Mucosa of rectum (tissue), 2 donors: ENCODE results near the gene DPF3.

ENCODE experiments used
- H3K27ac ChIP-seq, 2 donors: one replicate each; pipeline ENCODE4 v1.7.0; 2013; ENCODE audit warnings: inconsistent platforms in 2 of 2, low read depth in 2 of 2, low read length in 2 of 2
- H3K27me3 ChIP-seq, 2 donors: one replicate each; pipeline ENCODE4 v1.7.0; 2013; ENCODE audit warnings: low read length in 2 of 2; ENCODE audit not compliant: control insufficient read depth in 2 of 2, insufficient read depth in 2 of 2
- H3K36me3 ChIP-seq, 2 donors: one replicate each; pipeline ENCODE4 v1.7.0; 2013; ENCODE audit warnings: low read length in 2 of 2; ENCODE audit not compliant: control insufficient read depth in 2 of 2, insufficient read depth in 2 of 2
- H3K4me1 ChIP-seq, 2 donors: one replicate each; pipeline ENCODE4 v1.7.0; 2013; ENCODE audit warnings: low read length in 2 of 2, mild to moderate bottlenecking in 1 of 2; ENCODE audit not compliant: control insufficient read depth in 2 of 2, insufficient read depth in 2 of 2
- H3K4me3 ChIP-seq, 2 donors: one replicate each; pipeline ENCODE4 v1.7.0; 2013; ENCODE audit warnings: low read length in 2 of 2
- H3K9ac ChIP-seq, 2 donors: one replicate each; pipeline ENCODE4 v1.7.0; 2013; ENCODE audit warnings: low read length in 2 of 2, low read depth in 1 of 2, mild to moderate bottlenecking in 1 of 2
- H3K9me3 ChIP-seq, 2 donors: one replicate each; pipeline ENCODE4 v1.7.0; 2013; ENCODE audit warnings: low read length in 2 of 2; ENCODE audit not compliant: control insufficient read depth in 2 of 2
- donor health status: healthy.
- donor health status: Normal muscosa, but diverticular disease.

DPF3 gene

DNA sequence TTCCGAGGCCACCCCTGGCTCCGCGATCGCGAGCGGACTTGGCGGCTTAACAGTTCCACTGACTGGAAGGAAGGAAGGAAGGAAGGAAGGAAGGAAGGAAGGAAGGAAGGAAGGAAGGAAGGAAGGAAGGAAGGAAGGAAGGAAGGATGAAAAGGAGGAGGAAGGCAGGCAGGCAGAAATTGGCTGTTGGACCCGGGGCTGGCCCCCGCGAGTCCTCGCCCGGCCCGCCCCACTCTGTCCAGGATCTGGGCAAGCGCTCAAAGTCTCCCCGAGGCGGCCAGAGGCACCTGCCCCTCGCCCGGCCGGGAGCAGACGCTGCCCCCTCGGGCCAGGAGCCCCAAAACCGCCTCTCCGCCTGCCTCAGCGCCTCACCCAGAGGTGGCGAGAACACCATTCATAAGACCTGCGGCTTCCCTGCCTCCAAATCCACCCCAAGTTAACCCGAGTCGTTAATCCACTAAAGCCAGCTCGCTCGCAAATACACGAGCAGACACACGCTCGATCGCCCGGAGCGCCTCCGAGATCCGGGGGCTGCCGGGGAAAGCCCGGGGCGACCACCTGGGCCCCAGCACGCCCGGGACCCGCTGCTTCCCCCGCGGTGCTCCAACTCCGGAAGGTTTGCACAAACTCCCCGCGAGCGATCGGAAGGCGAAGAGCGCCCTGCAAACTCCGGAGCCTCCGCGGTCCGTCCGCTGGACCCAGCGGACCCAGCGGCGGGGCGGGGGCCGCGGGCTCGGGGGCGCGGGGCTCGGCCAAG is 844 bp downstream of the DPF3 start:
- Histone ChIP-seq H3K27me3 (peaks cover 0 to 14% of the 10 kb centered on the region in 2 donors), H3K27ac (no peak overlapping the region), H3K9ac (peak overlapping the region; percentile 24 to 62)

DNA sequence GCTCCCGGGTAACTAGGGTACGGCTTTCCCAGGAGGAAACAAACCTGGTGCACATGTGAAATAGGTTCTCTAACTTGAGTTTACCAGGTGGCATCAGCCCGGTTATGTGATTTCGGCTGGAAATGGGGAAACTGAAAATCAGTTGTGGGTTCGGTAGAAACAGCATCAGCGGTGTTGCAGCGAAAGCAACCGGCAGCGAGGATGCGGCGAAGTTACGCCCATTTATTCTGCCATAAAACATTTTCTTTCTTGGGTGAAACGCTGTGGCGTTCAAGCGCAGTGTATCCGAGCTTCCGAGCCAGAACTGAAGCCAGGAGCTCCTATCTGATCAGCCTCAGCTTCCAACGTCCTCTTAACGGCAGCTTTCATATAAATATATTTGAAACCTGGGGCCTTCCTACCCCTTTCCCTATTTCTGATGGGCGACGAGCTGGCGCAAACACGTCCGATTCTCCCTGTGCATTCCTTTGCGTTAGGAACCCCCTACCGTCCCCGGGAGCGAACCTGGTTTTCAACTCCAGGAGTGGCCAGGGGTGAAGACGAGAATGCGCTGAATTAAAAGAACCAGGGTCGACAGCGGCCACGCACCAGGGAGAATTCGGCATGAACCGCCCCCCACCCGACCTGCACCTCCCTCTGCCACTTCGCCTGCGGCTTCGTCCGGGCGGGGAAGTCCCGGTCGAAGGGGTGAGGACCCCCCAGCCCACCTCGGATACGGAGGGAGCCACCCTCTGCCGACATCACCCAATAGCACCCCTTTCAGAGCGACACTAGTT is 1.6 kb downstream of the DPF3 start:
- peaks cover 16 to 22% of the 10 kb centered on the region in 2 donors for H3K4me1 ChIP-seq
- H3K27ac ChIP-seq, result no peak overlapping the region
- H3K4me3 ChIP-seq, result peak overlapping the region; percentile 79
- H3K36me3 ChIP-seq, result no peaks in the 10 kb centered on the region
- no peaks in the 10 kb centered on the region for H3K9me3 ChIP-seq
- H3K27me3 ChIP-seq, result peaks cover 0 to 14% of the 10 kb centered on the region in 2 donors
- peak overlapping the region; percentile 56 to 62 for H3K9ac ChIP-seq

More for the DNA sequence above, 844 bp downstream of the DPF3 start:
- H3K4me1 ChIP-seq, result peaks cover 16 to 22% of the 10 kb centered on the region in 2 donors
- peak overlapping the region; percentile 79 to 91 for H3K4me3 ChIP-seq
- H3K36me3 ChIP-seq, result no peaks in the 10 kb centered on the region
- H3K9me3 ChIP-seq, result no peaks in the 10 kb centered on the region

DNA sequence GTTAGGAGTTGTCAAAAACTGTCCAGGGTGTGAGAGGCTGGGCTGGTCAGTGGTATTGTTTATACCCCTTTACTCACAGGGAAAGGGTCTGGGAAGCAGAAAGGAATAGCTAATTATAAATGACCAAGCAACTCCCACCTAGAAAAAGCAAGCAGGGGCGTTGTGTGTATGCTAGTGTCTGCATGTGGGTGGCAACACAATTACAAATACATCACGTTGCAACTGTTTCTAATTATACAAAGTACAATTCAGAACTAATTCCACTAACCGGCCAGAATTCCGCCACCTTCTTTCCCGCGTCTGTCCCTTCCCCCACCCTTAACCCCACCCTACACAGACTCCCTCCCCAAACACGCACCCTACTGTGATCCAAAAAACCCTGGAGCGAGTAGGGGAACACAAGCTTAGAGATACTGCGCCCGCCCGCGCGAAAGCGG is 2.2 kb downstream of the DPF3 start:
- Histone ChIP-seq H3K36me3 (no peaks in the 10 kb centered on the region), H3K9ac (no peak overlapping the region), H3K9me3 (no peaks in the 10 kb centered on the region), H3K27me3 (peaks cover 0 to 14% of the 10 kb centered on the region in 2 donors), H3K27ac (no peak overlapping the region), H3K4me1 (peaks cover 16 to 22% of the 10 kb centered on the region in 2 donors), H3K4me3 (peak overlapping the region; percentile 79)

DNA sequence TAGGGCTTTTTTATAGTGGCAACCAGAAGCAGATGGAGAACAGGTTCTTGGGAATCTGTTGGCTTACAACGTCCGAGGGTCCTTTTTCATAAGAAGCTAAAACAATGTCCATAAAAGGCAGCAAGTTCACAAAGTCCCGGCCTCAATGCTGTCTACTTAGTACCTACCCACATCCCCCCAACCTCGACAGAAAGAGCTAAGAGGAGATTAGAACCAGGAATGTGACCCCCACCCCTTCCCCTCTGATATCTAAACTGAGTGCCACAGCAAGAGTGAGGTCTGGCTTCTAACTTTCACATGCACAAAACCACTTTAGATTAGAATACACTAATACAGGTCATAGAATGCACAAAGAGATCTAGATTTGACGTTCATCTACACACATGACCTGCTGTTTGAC is 4.5 kb downstream of the DPF3 start:
- no peak overlapping the region for H3K27ac ChIP-seq
- no peaks in the 10 kb centered on the region for H3K36me3 ChIP-seq
- peaks cover 12 to 15% of the 10 kb centered on the region in 2 donors for H3K4me1 ChIP-seq
- H3K9ac ChIP-seq, result no peak overlapping the region
- H3K4me3 ChIP-seq, result no peak overlapping the region
- no peaks in the 10 kb centered on the region for H3K9me3 ChIP-seq
- peaks cover 0 to 14% of the 10 kb centered on the region in 2 donors for H3K27me3 ChIP-seq

DNA sequence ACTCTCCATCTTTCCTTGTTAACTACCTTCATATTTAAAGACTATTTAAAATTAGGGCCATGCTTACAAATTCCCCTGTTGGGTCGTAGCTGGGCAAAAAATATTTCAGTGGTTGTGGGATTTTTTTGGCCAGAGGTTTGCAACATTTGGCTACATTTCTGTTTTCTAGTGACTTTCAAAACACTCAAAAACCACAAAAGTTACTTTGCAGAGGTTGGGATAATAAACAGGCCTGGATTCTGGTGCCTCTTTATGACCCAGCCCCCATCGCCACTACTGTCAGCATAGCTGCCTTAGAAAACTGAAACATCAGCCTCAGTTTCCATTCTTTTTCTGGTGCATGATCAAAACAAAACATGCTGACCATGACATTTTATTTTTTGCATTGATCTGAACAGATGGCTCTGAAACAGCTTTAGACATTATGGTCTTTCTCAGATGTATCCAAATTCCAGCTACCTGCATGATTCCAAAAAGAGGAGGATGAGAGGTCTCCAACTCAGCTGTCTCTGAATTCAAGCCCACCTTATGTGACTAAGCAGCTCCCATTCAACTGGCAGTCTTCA is 5.2 kb downstream of the DPF3 start:
- Histone ChIP-seq H3K36me3 (no peaks in the 10 kb centered on the region), H3K27ac (no peak overlapping the region), H3K4me1 (peaks cover 11 to 14% of the 10 kb centered on the region in 2 donors), H3K9ac (no peak overlapping the region), H3K27me3 (peaks cover 0 to 14% of the 10 kb centered on the region in 2 donors), H3K9me3 (no peaks in the 10 kb centered on the region), H3K4me3 (no peak overlapping the region)

DNA sequence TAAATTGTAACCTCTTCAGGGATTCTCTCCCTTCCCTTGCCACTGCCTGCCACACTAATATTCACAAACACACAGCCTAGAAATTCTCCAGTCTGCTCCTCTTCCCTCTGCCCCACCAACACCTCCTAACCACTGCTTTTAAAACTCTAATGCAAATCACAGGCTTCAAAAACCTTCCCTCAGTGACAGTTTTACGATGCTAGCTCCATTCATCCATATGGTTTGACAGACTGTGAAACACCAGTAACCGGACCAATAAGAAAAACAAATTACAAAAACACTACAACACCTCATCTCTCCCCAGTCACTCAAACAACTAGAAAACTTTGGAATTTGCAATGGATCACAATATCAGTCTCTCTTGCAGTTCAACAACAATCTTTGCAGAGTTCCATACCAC is 5.7 kb downstream of the DPF3 start:
- H3K9ac ChIP-seq, result no peak overlapping the region
- H3K27ac ChIP-seq, result no peak overlapping the region
- peaks cover 11 to 14% of the 10 kb centered on the region in 2 donors for H3K4me1 ChIP-seq
- H3K27me3 ChIP-seq, result peaks cover 0 to 14% of the 10 kb centered on the region in 2 donors
- H3K4me3 ChIP-seq, result no peak overlapping the region
- H3K9me3 ChIP-seq, result no peaks in the 10 kb centered on the region
- no peaks in the 10 kb centered on the region for H3K36me3 ChIP-seq

DNA sequence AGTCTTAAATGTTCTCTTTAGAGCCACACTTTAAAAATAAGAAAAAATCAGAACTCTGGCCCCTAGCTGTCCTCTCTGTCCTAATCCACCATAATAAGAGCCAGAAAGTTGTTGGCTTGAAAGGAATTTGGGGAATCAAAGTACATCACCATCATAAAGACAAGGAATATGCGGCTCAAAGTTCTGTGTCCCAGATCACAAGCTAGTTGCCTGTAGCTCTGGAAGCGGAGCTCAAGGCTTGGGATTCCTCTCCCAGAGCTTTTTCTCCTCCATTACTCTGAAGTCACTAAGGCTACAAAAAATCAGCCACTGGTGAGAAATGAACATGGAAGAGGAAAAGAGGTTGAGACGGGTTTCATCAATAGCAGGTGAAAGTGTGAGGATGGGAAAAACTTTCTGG is 6.4 kb downstream of the DPF3 start:
- no peak overlapping the region for H3K9ac ChIP-seq
- H3K9me3 ChIP-seq, result no peaks in the 10 kb centered on the region
- no peak overlapping the region for H3K27ac ChIP-seq
- H3K36me3 ChIP-seq, result no peaks in the 10 kb centered on the region
- peaks cover 0 to 14% of the 10 kb centered on the region in 2 donors for H3K27me3 ChIP-seq
- no peak overlapping the region for H3K4me3 ChIP-seq
- H3K4me1 ChIP-seq, result peaks cover 7 to 10% of the 10 kb centered on the region in 2 donors

DNA sequence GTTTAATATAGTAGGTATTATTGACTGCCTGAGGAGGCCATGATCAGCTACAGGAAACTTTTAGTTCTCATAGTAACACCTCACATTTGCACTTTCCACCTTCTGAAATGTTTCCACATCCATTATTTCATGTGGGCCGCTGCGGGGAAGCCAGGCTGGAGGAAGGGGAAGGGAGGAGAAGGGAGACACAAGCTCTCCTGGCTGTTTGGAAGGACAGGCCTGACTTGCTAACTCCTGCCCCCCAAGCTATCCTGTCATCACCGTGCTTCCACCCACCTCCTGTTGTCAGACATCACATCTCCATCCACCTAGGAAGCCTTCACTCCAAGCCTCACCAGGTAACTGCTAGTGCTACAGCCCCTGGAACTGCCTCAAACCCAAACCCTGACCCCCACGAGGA is 9.5 kb downstream of the DPF3 start:
- no peaks in the 10 kb centered on the region for H3K27me3 ChIP-seq
- H3K27ac ChIP-seq, result no peak overlapping the region
- no peaks in the 10 kb centered on the region for H3K9me3 ChIP-seq
- no peaks in the 10 kb centered on the region for H3K36me3 ChIP-seq
- H3K9ac ChIP-seq, result no peak overlapping the region
- no peaks in the 10 kb centered on the region for H3K4me1 ChIP-seq
- H3K4me3 ChIP-seq, result no peak overlapping the region

DNA sequence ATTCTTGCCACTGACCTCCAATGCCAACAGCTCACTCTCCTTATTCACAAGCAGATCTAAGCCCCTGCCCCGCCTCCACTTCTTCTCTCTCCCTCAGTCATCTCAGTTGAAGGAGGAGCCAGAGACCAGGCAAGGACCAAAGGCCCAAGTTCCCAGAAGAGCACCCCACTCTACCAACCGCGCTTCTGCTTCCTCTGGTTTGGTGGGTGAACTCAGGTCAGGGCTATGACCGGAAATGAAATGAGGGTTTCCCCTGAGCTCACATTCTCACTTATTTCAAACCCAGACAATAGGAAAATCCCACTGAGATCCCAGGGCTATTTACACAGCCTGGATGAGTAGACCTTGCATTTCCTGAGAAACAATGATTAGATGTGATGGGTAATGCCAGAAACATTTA is 9.9 kb downstream of the DPF3 start:
- Histone ChIP-seq H3K4me3 (no peak overlapping the region), H3K36me3 (no peaks in the 10 kb centered on the region), H3K27ac (no peak overlapping the region), H3K27me3 (no peaks in the 10 kb centered on the region), H3K9ac (no peak overlapping the region), H3K4me1 (no peaks in the 10 kb centered on the region), H3K9me3 (no peaks in the 10 kb centered on the region)

DNA sequence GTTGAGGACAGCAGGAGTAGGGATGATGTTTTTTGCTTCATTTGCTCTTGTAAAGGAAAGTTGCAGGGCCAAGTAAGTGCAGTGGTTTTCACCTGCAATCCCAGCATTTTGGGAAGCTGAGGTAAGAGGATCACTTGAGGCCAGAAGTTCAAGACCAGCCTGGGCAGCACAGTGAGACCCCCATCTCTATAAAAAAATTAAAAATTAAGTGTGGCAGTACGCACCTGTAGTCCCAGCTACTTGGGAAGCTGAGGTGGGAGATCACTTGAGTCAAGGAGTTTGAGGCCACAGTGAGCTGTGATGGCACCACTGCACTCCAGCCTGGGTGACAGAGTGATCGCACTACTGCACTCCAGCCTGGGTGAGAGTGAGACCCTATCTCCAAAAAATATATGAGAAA is 10.8 kb downstream of the DPF3 start:
- Histone ChIP-seq H3K9ac (no peak overlapping the region), H3K4me1 (no peaks in the 10 kb centered on the region), H3K27me3 (no peaks in the 10 kb centered on the region), H3K9me3 (no peaks in the 10 kb centered on the region), H3K27ac (no peak overlapping the region), H3K4me3 (no peak overlapping the region), H3K36me3 (no peaks in the 10 kb centered on the region)
